ENCODE results near the gene LRRTM4. TPM values are rescaled to one million over a fixed set of nuclear protein-coding genes. Genes with fewer than 3 reads are reported as not detected.

LRRTM4 gene
- total RNA-seq (ENCODE audit: low replicate concordance), result 0.18 and 1.5 TPM in 2 replicates

GRCh38 chr2:77521931-77522470 is at the start of gene LRRTM4:
LRRTM4 (minus strand) TSS chr2:77522376.
- TF ChIP-seq, protein P1, sequence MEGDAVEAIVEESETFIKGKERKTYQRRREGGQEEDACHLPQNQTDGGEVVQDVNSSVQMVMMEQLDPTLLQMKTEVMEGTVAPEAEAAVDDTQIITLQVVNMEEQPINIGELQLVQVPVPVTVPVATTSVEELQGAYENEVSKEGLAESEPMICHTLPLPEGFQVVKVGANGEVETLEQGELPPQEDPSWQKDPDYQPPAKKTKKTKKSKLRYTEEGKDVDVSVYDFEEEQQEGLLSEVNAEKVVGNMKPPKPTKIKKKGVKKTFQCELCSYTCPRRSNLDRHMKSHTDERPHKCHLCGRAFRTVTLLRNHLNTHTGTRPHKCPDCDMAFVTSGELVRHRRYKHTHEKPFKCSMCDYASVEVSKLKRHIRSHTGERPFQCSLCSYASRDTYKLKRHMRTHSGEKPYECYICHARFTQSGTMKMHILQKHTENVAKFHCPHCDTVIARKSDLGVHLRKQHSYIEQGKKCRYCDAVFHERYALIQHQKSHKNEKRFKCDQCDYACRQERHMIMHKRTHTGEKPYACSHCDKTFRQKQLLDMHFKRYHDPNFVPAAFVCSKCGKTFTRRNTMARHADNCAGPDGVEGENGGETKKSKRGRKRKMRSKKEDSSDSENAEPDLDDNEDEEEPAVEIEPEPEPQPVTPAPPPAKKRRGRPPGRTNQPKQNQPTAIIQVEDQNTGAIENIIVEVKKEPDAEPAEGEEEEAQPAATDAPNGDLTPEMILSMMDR (IDR thresholded peaks at IDR 0.05; ENCODE audit: insufficient read depth, low read length), result no peak
- H3K4me3 ChIP-seq (ENCODE audit: low read depth, low read length), result no peak within 1 kb of the TSS
- no peak for DNase-seq (ENCODE audit: low read depth)

- DNase-seq (ENCODE audit: low read depth), result no peak
- TF ChIP-seq, protein P1 (IDR thresholded peaks at IDR 0.05; ENCODE audit: insufficient read depth, low read length), result no peak
- no peak overlapping the region for H3K4me3 ChIP-seq (ENCODE audit: low read depth, low read length)
Measured at GRCh38 chr2:77571545-77571944, 49.4 kb upstream of the LRRTM4 start.

- TF ChIP-seq, protein P1 (IDR thresholded peaks at IDR 0.05; ENCODE audit: insufficient read depth, low read length), result no peak
- no peak for DNase-seq (ENCODE audit: low read depth)
- H3K4me3 ChIP-seq (ENCODE audit: low read depth, low read length), result no peak overlapping the region
Measured at GRCh38 chr2:77567723-77568122, 45.5 kb upstream of the LRRTM4 start.

DNA sequence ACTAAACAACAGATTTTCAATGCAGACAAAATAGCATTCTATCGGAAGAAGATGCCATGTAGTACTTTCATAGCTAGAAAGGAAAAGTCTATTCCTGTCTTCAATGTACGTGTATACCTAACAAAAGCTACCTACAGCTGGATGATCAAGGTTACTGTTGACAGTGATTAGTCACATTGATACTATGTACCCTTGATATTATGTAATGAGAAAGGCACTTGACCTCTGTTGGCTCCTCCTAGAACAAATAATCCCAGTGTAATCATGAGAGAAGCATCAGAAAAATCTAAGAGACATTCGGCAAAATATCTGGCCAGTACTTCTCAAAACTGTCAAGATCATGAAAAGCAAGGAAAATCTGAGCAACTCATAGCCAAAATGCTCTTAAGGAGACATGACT is 44.4 kb upstream of the LRRTM4 start:
- no peak for DNase-seq (ENCODE audit: low read depth)
- TF ChIP-seq, protein P1 (IDR thresholded peaks at IDR 0.05; ENCODE audit: insufficient read depth, low read length), result no peak
- no peak overlapping the region for H3K4me3 ChIP-seq (ENCODE audit: low read depth, low read length)

GRCh38 chr2:77566131-77566530 is 44.0 kb upstream of the LRRTM4 start:
- no peak for DNase-seq (ENCODE audit: low read depth)
- H3K4me3 ChIP-seq (ENCODE audit: low read depth, low read length), result no peak overlapping the region
- TF ChIP-seq, protein P1 (IDR thresholded peaks at IDR 0.05; ENCODE audit: insufficient read depth, low read length), result no peak

- TF ChIP-seq, protein P1 (IDR thresholded peaks at IDR 0.05; ENCODE audit: insufficient read depth, low read length), result no peak
- no peak for DNase-seq (ENCODE audit: low read depth)
- H3K4me3 ChIP-seq (ENCODE audit: low read depth, low read length), result no peak overlapping the region
Measured at GRCh38 chr2:77552956-77553355, 30.8 kb upstream of the LRRTM4 start.

DNA sequence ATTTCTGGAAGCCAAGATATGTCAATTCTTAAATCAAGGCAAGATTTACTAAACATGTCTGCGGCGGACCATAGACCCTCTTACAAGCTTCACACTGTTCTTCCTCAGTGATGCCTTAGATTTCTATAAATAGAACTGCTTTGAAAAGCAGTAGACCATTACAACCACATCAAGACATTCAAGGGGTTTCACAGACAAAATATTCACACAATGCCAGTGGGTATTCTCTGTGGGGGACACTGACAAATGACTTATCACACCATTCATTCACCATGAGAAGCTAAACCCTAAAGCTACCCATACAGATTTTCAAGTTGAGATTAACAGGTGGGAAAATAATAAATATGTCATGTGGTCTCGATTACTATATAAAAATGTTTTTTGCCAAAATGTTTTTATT is 15.9 kb upstream of the LRRTM4 start:
- no peak overlapping the region for H3K4me3 ChIP-seq (ENCODE audit: low read depth, low read length)
- no peak for DNase-seq (ENCODE audit: low read depth)
- TF ChIP-seq, protein P1 (IDR thresholded peaks at IDR 0.05; ENCODE audit: insufficient read depth, low read length), result no peak

All from fibroblast of the aortic adventitia (primary cell).